ENCODE measurements around the gene ETV4.

DNA sequence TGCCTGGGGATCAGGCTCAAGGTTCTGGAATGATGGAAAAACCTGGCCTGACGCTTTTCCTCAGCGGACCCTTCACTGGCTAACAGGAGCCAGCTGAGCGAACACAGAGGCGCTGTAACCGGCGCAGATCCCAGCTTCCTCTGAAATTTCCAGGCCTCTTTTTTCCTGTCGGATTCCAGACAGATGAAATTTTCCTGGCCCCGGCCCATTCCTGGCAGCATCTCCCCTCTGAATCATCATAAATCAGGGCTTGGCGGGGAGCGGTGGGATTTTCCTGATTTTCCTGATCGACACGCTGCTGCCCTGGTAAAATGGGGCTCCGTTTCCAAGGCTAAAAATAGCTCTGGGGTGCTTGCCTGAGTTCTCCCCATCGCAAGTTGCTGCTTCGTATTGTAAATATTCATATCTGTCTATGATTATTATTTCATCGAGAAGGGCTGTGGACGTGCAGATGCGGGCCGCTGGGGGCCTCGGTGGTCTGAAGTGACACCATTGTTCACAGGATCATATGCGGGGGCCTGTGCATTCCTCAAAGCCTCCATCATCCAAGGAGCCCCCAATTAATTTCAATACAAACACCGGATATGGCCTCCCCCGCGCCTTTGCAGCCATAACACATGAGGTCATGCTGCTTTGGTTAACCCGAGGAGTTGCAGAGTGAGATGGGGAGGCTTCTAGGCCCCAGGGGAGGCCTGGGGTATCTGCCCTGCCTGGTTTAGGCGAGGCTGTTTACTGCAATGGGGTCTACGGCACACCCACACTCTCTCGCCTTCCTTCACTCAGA lies 45.8 kb upstream of the ETV4 start:
- TF ChIP-seq POLR2A (IDR thresholded peaks at IDR 0.05; ENCODE audit: low read length) (no peak), GATA1 (IDR thresholded peaks at IDR 0.05; ENCODE audit: low read depth, low read length) (no peak)
